HepG2 (cell line): Measurements from ENCODE around the gene NCMAP. TPM values are rescaled to one million over a fixed set of nuclear protein-coding genes. Genes with fewer than 3 reads are reported as not detected.

Experiments used
- ATAC-seq: fragments of 200-7000 bp; cut with Tn5 transposase; 3 replicates; pipeline ENCODE4 v1.9.1; 2020; ENCODE audit warnings: mild to moderate bottlenecking, moderate library complexity
- Bru-seq: library from RNA; stranded (reverse); fragments of 400-500 nt; gene quantifications from one replicate; lab custom pipeline; 2021; lab: Mats Ljungman, UMichigan
- BruChase-seq, 2 experiments: library from RNA; stranded (reverse); fragments of 400-500 nt; gene quantifications; one replicate each; lab custom pipeline; 2021; lab: Mats Ljungman, UMichigan
- BruUV-seq: library from RNA; stranded (reverse); fragments of 400-500 nt; replicated peaks from 2 replicates; lab custom pipeline; 2021; lab: Mats Ljungman, UMichigan
- CTCF ChIA-PET: fragments of 300-600 bp; formaldehyde crosslinking; extraction: SDS; loops from one replicate; lab custom pipeline; 2021; ENCODE audit warnings: low total read pairs, inconsistent platforms, low intra/inter-chr PET ratio; lab: Yijun Ruan, JAX
- POLR2A ChIA-PET: fragments of 350-600 bp; sonication (Branson Sonifier 250); formaldehyde crosslinking; loops from one replicate; lab custom pipeline; 2020; ENCODE audit warnings: antibody characterized with exemption, inconsistent platforms; lab: Yijun Ruan, JAX
- DNase-seq: peaks from one replicate; pipeline ENCODE4 v3.0.0-alpha.2; 2015; ENCODE audit warnings: low spot score
- FAIRE-seq: peaks from 3 replicates; lab custom pipeline; 2011; peaks lifted over from hg19 to GRCh38; lab: Jason Lieb, UNC
- H2AFZ ChIP-seq: one replicate; pipeline ENCODE4 v1.6.1; 2011; ENCODE audit warnings: low read length, inconsistent platforms
- H3K27ac ChIP-seq: fragments of 300-600 bp; 3 replicates; pipeline ENCODE4 v1.8.0; 2011; ENCODE audit warnings: mixed run types, mild to moderate bottlenecking, mixed read lengths, low read length, inconsistent platforms; ENCODE audit not compliant: insufficient read depth; ENCODE audit errors: extremely low read length
- H3K27me3 ChIP-seq, 2 experiments: fragments of 200-600 bp in 1 of 2; 2 replicates in 1 of 2; 3 replicates in 1 of 2; pipeline versions ENCODE4 v1.6.0 to v1.8.0; 2011; ENCODE audit warnings: low read length in 2 of 2, mild to moderate bottlenecking in 2 of 2, moderate library complexity in 2 of 2, inconsistent platforms in 1 of 2; ENCODE audit not compliant: insufficient read depth in 2 of 2, control insufficient read depth in 1 of 2
- H3K36me3 ChIP-seq, 2 experiments: fragments of 200-600 bp in 1 of 2; replicated peaks in 1 of 2; 2 replicates in 1 of 2; 3 replicates in 1 of 2; pipeline versions ENCODE4 v1.5.1 to v1.8.0; 2011; ENCODE audit warnings: low read length in 2 of 2, inconsistent platforms in 1 of 2; ENCODE audit not compliant: insufficient read depth in 2 of 2, control insufficient read depth in 1 of 2
- H3K4me1 ChIP-seq: 2 replicates; pipeline ENCODE4 v1.5.1; 2012; ENCODE audit warnings: low read length, inconsistent platforms; ENCODE audit not compliant: insufficient read depth
- H3K4me2 ChIP-seq: 2 replicates; pipeline ENCODE4 v1.6.0; 2011; ENCODE audit warnings: low read depth, low read length, inconsistent platforms
- H3K4me3 ChIP-seq, 3 experiments: fragments of 200-600 bp in 1 of 3; sonication (generic), shearing (Covaris generic) in 1 of 3; replicated peaks in 1 of 3; 2 replicates each; pipeline ENCODE4 v1.5.1; 2011 to 2016; ENCODE audit warnings: low read length in 3 of 3, inconsistent platforms in 2 of 3, low read depth in 2 of 3, mild to moderate bottlenecking in 2 of 3, control low read depth in 1 of 3, mixed read lengths in 1 of 3; ENCODE audit not compliant: insufficient read depth in 1 of 3
- H3K79me2 ChIP-seq: one replicate; pipeline ENCODE4 v1.6.1; 2011; ENCODE audit warnings: low read length, inconsistent platforms; ENCODE audit not compliant: insufficient read depth
- H3K9ac ChIP-seq: 2 replicates; pipeline ENCODE4 v1.6.0; 2011; ENCODE audit warnings: mild to moderate bottlenecking, low read depth, low read length, inconsistent platforms; ENCODE audit not compliant: insufficient read depth
- H3K9me3 ChIP-seq: 2 replicates; pipeline ENCODE4 v1.5.1; 2012; ENCODE audit warnings: mild to moderate bottlenecking, low read length
- H4K20me1 ChIP-seq: 2 replicates; pipeline ENCODE4 v1.6.0; 2011; ENCODE audit warnings: inconsistent platforms, mild to moderate bottlenecking, low read length, moderate library complexity; ENCODE audit not compliant: insufficient read depth
- ATF7 ChIP-seq, 2 experiments: fragments of 450-650 bp in 1 of 2; sonication (generic) in 1 of 2; formaldehyde crosslinking in 1 of 2; IDR thresholded peaks; 2 replicates each; pipeline versions ENCODE4 v1.4.0 to v1.6.1; 2016 to 2020; ENCODE audit warnings: antibody characterized with exemption in 1 of 2, mild to moderate bottlenecking in 1 of 2, missing genetic modification reagents in 1 of 2
- BHLHE40 ChIP-seq: IDR thresholded peaks from 2 replicates; pipeline ENCODE4 v1.6.1; 2011; ENCODE audit warnings: low read length, improper control_type of control experiment
- DDIT3 ChIP-seq: sonication (generic); formaldehyde crosslinking; IDR thresholded peaks from 2 replicates; pipeline ENCODE4 v1.4.0; 2020; ENCODE audit warnings: mild to moderate bottlenecking, missing genetic modification reagents
- FLYWCH1 ChIP-seq: sonication (generic); formaldehyde crosslinking; IDR thresholded peaks from 2 replicates; pipeline ENCODE4 v1.8.1; 2023; ENCODE audit warnings: mild to moderate bottlenecking, missing genetic modification reagents
- HOXA9 ChIP-seq: sonication (generic); formaldehyde crosslinking; IDR thresholded peaks from 2 replicates; pipeline ENCODE4 v1.8.1; 2022; ENCODE audit warnings: missing genetic modification reagents, mild to moderate bottlenecking, moderate library complexity, borderline replicate concordance
- MTF2 ChIP-seq: sonication (generic); formaldehyde crosslinking; IDR thresholded peaks from 2 replicates; pipeline ENCODE4 v1.5.0; 2020; ENCODE audit warnings: missing genetic modification reagents, borderline replicate concordance
- RBFOX2 ChIP-seq: fragments of 200-400 bp; formaldehyde crosslinking; IDR thresholded peaks from 2 replicates; pipeline ENCODE4 v1.6.1; 2017; ENCODE audit warnings: low read depth, mild to moderate bottlenecking, low read length
- REPIN1 ChIP-seq: sonication (generic); formaldehyde crosslinking; IDR thresholded peaks from 2 replicates; pipeline ENCODE4 v1.8.0; 2022; ENCODE audit warnings: missing genetic modification reagents, low read depth, mild to moderate bottlenecking, borderline replicate concordance
- ZBTB42 ChIP-seq: sonication (generic); formaldehyde crosslinking; IDR thresholded peaks from 2 replicates; pipeline ENCODE4 v1.5.0; 2020; ENCODE audit warnings: mild to moderate bottlenecking, missing genetic modification reagents
- ZGPAT ChIP-seq: IDR thresholded peaks from 2 replicates; pipeline ENCODE4 v1.6.1; 2016; ENCODE audit warnings: mild to moderate bottlenecking
- WGBS: methylation state at CpG from one replicate; pipeline ENCODE4 v1.1.6; 2017; ENCODE audit warnings: low lambda C conversion rate; 5-methylcytosine and 5-hydroxymethylcytosine counted together
- in situ Hi-C: cut with HindIII; loops from 2 replicates; pipeline ENCODE4 v1.10.0; 2017; ENCODE audit warnings: low pct_unique_long_range_greater_than_20kb; ENCODE audit not compliant: extremely low pct_ligation_motif_present
- intact Hi-C: fragments of 100-400 bp; cut with micrococcal nuclease; formaldehyde crosslinking; loops from one replicate; pipeline ENCODE4 v1.10.0; 2022; ENCODE audit not compliant: unreplicated experiment
- long read RNA-seq, 2 experiments: library from RNA in 1 of 2; library from polyadenylated mRNA in 1 of 2; stranded (forward) in 1 of 2; unstranded in 1 of 2; transcript quantifications; one replicate each; pipeline ENCODE4 v2.0.0, GENCODE V29; 2019 to 2022
- polyA minus RNA-seq, 3 experiments: library from RNA; depleted of rRNA, polyadenylated mRNA; stranded (reverse); fragments of >200 nt; gene quantifications; 2 replicates each; pipeline ENCODE4 v1.2.3, GENCODE V29; 2011; ENCODE audit warnings: low replicate concordance in 1 of 3
- polyA plus RNA-seq, 8 experiments: library from polyadenylated mRNA; depleted of rRNA in 3 of 8; stranded (reverse) in 7 of 8; unstranded in 1 of 8; fragments of >200 nt; fragmentation: Illumina TruSeq in 4 of 8; extraction: Trizol in 4 of 8; gene quantifications; 2 replicates each; pipeline versions ENCODE4 v1.2.1 to v1.2.3, GENCODE V29; 2011 to 2016; ENCODE audit warnings: low read depth in 4 of 8, missing spikeins in 1 of 8, mixed read lengths in 1 of 8; ENCODE audit not compliant: insufficient read depth in 1 of 8
- total RNA-seq, 5 experiments: library from RNA; depleted of rRNA; stranded (reverse); fragments of >200 nt; fragmentation: Illumina TruSeq; extraction: Trizol; gene quantifications; 2 replicates each; pipeline ENCODE4 v1.2.3, GENCODE V29; 2016; ENCODE audit warnings: low read depth in 1 of 5
- TF ChIP-seq, protein P1 (sequence below): sonication (generic); formaldehyde crosslinking; IDR thresholded peaks from 2 replicates; pipeline ENCODE4 v1.4.0; 2020; ENCODE audit warnings: mild to moderate bottlenecking, missing genetic modification reagents

Gene NCMAP
- total RNA-seq (2016; rRNA removed; fragmentation: Illumina TruSeq; extraction: Trizol) (2.7 and 2.9 TPM in 2 replicates), polyA plus RNA-seq (2011; rRNA removed) (20.0 and 22.0 TPM in 2 replicates), polyA minus RNA-seq (2011; rRNA and poly(A)+ RNA removed; ENCODE audit: low replicate concordance) (28.8 TPM in 1 of 2 replicates, not detected in the other), Bru-seq, nascent RNA (percentile 43 among the genes with signal in this experiment), BruChase-seq, experiment 1, labeled RNA remaining after a 6-hour chase (percentile 43 among the genes with signal in this experiment), BruChase-seq, experiment 2, labeled RNA remaining after a 2-hour chase (percentile 44 among the genes with signal in this experiment)
- 1.1 and 1.7 TPM in 2 replicates for total RNA-seq (2016; cell fraction: cytosol; rRNA removed; fragmentation: Illumina TruSeq; extraction: Trizol; ENCODE audit: low read depth)
- 2.5 and 2.7 TPM in 2 replicates for total RNA-seq (2016; cell fraction: insoluble cytoplasmic fraction; rRNA removed; fragmentation: Illumina TruSeq; extraction: Trizol)
- 3.6 and 4.1 TPM in 2 replicates for total RNA-seq (2016; cell fraction: membrane; rRNA removed; fragmentation: Illumina TruSeq; extraction: Trizol)
- 1.3 and 1.7 TPM in 2 replicates for total RNA-seq (2016; cell fraction: nucleus; rRNA removed; fragmentation: Illumina TruSeq; extraction: Trizol)
- 16.3 and 22.0 TPM in 2 replicates for polyA plus RNA-seq (2011; cell fraction: cytosol; rRNA removed)
- 6.2 and 8.2 TPM in 2 replicates for polyA plus RNA-seq (2011; cell fraction: nucleus; rRNA removed)
- 9.9 and 19.2 TPM in 2 replicates for polyA plus RNA-seq (2012)
- polyA plus RNA-seq (2016; cell fraction: cytosol; fragmentation: Illumina TruSeq; extraction: Trizol; ENCODE audit: low read depth), result 1.1 and 1.6 TPM in 2 replicates
- polyA plus RNA-seq (2016; cell fraction: insoluble cytoplasmic fraction; fragmentation: Illumina TruSeq; extraction: Trizol; ENCODE audit: low read depth), result 2.0 and 2.2 TPM in 2 replicates
- polyA plus RNA-seq (2016; cell fraction: membrane; fragmentation: Illumina TruSeq; extraction: Trizol; ENCODE audit: low read depth), result 2.3 and 3.2 TPM in 2 replicates
- polyA plus RNA-seq (2016; cell fraction: nucleus; fragmentation: Illumina TruSeq; extraction: Trizol; ENCODE audit: insufficient read depth, low read depth), result 2.1 and 2.3 TPM in 2 replicates
- 13.1 and 18.4 TPM in 2 replicates for polyA minus RNA-seq (2011; cell fraction: cytosol; rRNA and poly(A)+ RNA removed)
- polyA minus RNA-seq (2011; cell fraction: nucleus; rRNA and poly(A)+ RNA removed), result 6.2 and 9.0 TPM in 2 replicates
- long read RNA-seq, experiment 1, partial matches to known transcripts, result 2 of 11 reads
- long read RNA-seq, experiment 1, other reads (novel, unspliced or antisense), result 6 of 11 reads
- long read RNA-seq, experiment 2, partial matches to known transcripts, result 4 of 10 reads
- long read RNA-seq, experiment 2, other reads (novel, unspliced or antisense), result 6 of 10 reads

DNA sequence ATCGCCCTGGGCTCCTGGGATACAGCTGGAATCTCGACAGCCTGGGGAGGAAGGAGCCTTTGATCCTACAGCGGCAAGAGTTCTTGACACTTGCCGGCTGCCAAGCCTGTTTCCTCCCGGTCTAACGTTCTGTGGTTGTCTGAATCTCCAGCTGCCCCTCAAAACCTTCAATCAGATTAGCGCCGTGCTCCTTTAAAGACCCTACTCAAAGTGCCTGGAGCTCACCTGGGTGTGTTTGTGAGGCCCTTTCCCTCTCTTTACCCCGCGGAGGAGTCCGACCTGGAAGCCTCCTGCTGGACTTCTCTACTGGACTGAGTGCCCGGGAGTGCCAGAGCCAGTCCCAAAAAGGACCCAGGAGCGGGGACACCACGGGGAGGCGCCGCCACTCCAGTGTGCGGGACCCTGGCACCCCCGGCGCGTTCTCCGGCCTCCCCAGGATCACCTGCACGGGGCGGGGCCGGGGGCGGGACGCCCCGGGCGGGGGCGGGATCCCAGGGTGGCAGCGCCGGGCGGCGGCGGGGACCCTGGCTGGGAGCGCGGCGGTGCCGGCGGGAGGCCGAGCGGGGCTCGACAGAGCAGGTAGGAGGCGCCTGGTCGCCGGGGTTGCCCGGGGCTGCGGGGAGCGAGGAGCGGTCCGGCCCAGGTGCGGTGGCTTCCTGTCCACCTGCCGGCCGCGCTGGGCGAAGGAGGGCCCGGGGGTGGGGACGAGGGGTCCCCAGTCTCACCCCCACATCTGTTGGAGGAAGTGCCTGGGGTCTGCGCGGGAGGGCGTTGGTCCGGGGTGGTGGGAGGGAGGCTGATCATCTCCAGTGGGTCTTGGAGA, at the start of gene NCMAP:
TSS of gene NCMAP (plus strand) at position 497 of the 823 bp plus-strand sequence. CDS start 39,344 bp downstream, outside the sequence.
- intact Hi-C loops, result loop anchor here (5.0 kb wide), 2 partner anchors 54 to 81 kb away; partner anchors contain the start of gene RCAN3
- H3K27me3 ChIP-seq, result no peaks in the 10 kb centered on the region
- peak; percentile 50 for ATAC-seq
- no peak for FAIRE-seq
- peaks cover 4% of the 10 kb centered on the region for H3K79me2 ChIP-seq
- DNase-seq, result peak; percentile 26
- POLR2A ChIA-PET, result interaction anchor here (0.6 to 1.3 kb wide), 2 partner anchors 12 to 14 kb away, joined by 3 to 10 read pairs; no protein-coding TSS in a partner anchor
- CTCF ChIA-PET, result interaction anchor here (1.3 to 1.5 kb wide), 2 partner anchors 31 to 80 kb away, joined by 3 to 5 read pairs; no protein-coding TSS in a partner anchor
- H4K20me1 ChIP-seq, result no peaks in the 10 kb centered on the region; the same call in 1 of the 2 replicates
- H3K9me3 ChIP-seq, result no peaks in the 10 kb centered on the region
- peak within 1 kb of the TSS; percentile 63 for H3K27ac ChIP-seq
- peak within 1 kb of the TSS; percentile 60 to 82 (median 68) for H3K4me3 ChIP-seq
- no TSS peak for BruUV-seq
- 6% methylated on average over 4 of the region's 61 CpGs for WGBS
- peak within 1 kb of the TSS; percentile 65 for H3K9ac ChIP-seq
- H3K4me2 ChIP-seq, result peak within 1 kb of the TSS; percentile 96
- H2AFZ ChIP-seq, result peak within 1 kb of the TSS; percentile 71
- in situ Hi-C loops, result no loop called here
- H3K4me1 ChIP-seq, result peaks cover 85% of the 10 kb centered on the region
- no peaks in the 10 kb centered on the region for H3K36me3 ChIP-seq
- TF ChIP-seq ATF7 (IDR thresholded peaks at IDR 0.05) (no peak), ATF7 (CRISPR knock-in tag; IDR thresholded peaks at IDR 0.05) (no peak), REPIN1 (CRISPR knock-in tag) (0 out of 2 replicates have a peak, but pooled peaks have one; percentile 23), DDIT3 (CRISPR knock-in tag) (no peak), ZGPAT (CRISPR knock-in tag) (no peak), FLYWCH1 (CRISPR knock-in tag) (no peak), HOXA9 (CRISPR knock-in tag) (peak; percentile 17; the same call in 1 of the 2 replicates), RBFOX2 (peak; percentile 62), BHLHE40 (no peak), MTF2 (0 out of 2 replicates have a peak, but pooled peaks have one; percentile 35), ZBTB42 (CRISPR knock-in tag) (no peak)
- TF ChIP-seq, protein P1, sequence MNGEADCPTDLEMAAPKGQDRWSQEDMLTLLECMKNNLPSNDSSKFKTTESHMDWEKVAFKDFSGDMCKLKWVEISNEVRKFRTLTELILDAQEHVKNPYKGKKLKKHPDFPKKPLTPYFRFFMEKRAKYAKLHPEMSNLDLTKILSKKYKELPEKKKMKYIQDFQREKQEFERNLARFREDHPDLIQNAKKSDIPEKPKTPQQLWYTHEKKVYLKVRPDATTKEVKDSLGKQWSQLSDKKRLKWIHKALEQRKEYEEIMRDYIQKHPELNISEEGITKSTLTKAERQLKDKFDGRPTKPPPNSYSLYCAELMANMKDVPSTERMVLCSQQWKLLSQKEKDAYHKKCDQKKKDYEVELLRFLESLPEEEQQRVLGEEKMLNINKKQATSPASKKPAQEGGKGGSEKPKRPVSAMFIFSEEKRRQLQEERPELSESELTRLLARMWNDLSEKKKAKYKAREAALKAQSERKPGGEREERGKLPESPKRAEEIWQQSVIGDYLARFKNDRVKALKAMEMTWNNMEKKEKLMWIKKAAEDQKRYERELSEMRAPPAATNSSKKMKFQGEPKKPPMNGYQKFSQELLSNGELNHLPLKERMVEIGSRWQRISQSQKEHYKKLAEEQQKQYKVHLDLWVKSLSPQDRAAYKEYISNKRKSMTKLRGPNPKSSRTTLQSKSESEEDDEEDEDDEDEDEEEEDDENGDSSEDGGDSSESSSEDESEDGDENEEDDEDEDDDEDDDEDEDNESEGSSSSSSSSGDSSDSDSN (CRISPR knock-in tag), result peak; percentile 29; the same call in 1 of the 2 replicates
